H9 (cell line): ENCODE results near the gene CTDSPL. TPM values are rescaled to one million over a fixed set of nuclear protein-coding genes. Genes with fewer than 3 reads are reported as not detected.

Experiments used
- DNase-seq: peaks from one replicate; pipeline ENCODE4 v3.0.0-alpha.2; 2017
- H2AFZ ChIP-seq: one replicate; pipeline ENCODE4 v1.6.1; 2013; ENCODE audit warnings: mild to moderate bottlenecking, low read length, control low read depth, moderate library complexity
- H2AK5ac ChIP-seq: 2 replicates; pipeline ENCODE4 v1.6.1; 2013; ENCODE audit warnings: low read length, control low read depth, mixed read lengths; ENCODE audit not compliant: insufficient read length
- H2BK120ac ChIP-seq: one replicate; pipeline ENCODE4 v1.6.1; 2013; ENCODE audit warnings: low read depth, mild to moderate bottlenecking, low read length, control low read depth, inconsistent platforms; ENCODE audit not compliant: poor library complexity, severe bottlenecking
- H2BK12ac ChIP-seq: 2 replicates; pipeline ENCODE4 v1.6.1; 2013; ENCODE audit warnings: low read length, control low read depth, mixed read lengths, low read depth; ENCODE audit not compliant: insufficient read length
- H2BK15ac ChIP-seq: 2 replicates; pipeline ENCODE4 v1.6.1; 2013; ENCODE audit warnings: low read depth, low read length, control low read depth
- H2BK20ac ChIP-seq: one replicate; pipeline ENCODE4 v1.6.1; 2013; ENCODE audit warnings: low read depth, mild to moderate bottlenecking, low read length, control low read depth, inconsistent platforms; ENCODE audit not compliant: poor library complexity, severe bottlenecking
- H2BK5ac ChIP-seq: 2 replicates; pipeline ENCODE4 v1.6.1; 2013; ENCODE audit warnings: low read length, control low read depth, mixed read lengths; ENCODE audit not compliant: insufficient read length
- H3K14ac ChIP-seq: 2 replicates; pipeline ENCODE4 v1.6.1; 2013; ENCODE audit warnings: low read length, control low read depth; ENCODE audit not compliant: insufficient read depth
- H3K18ac ChIP-seq: 2 replicates; pipeline ENCODE4 v1.6.1; 2013; ENCODE audit warnings: low read depth, mild to moderate bottlenecking, mixed read lengths, low read length, control low read depth; ENCODE audit not compliant: insufficient read length
- H3K23ac ChIP-seq: 2 replicates; pipeline ENCODE4 v1.6.1; 2013; ENCODE audit warnings: low read length, control low read depth, mixed read lengths, low read depth; ENCODE audit not compliant: insufficient read length
- H3K23me2 ChIP-seq: 2 replicates; pipeline ENCODE4 v1.6.1; 2013; ENCODE audit warnings: low read depth, mild to moderate bottlenecking, mixed read lengths, low read length, control low read depth; ENCODE audit not compliant: insufficient read length, poor library complexity, severe bottlenecking
- H3K27ac ChIP-seq: 2 replicates; pipeline ENCODE4 v1.5.1; 2013; ENCODE audit warnings: low read length, control low read depth, mixed read lengths, low read depth; ENCODE audit not compliant: insufficient read length
- H3K27me3 ChIP-seq: 2 replicates; pipeline ENCODE4 v1.6.1; 2013; ENCODE audit warnings: low read length, control low read depth, inconsistent platforms; ENCODE audit not compliant: insufficient read depth
- H3K4ac ChIP-seq: 2 replicates; pipeline ENCODE4 v1.6.1; 2013; ENCODE audit warnings: low read depth, mild to moderate bottlenecking, control low read depth, inconsistent platforms, low read length, moderate library complexity
- H3K4me1 ChIP-seq: 2 replicates; pipeline ENCODE4 v1.6.1; 2013; ENCODE audit warnings: low read length, control low read depth, inconsistent platforms; ENCODE audit not compliant: insufficient read depth
- H3K4me2 ChIP-seq: 2 replicates; pipeline ENCODE4 v1.6.1; 2013; ENCODE audit warnings: low read length, control low read depth, mixed read lengths; ENCODE audit not compliant: insufficient read length, insufficient read depth
- H3K56ac ChIP-seq: 2 replicates; pipeline ENCODE4 v1.6.1; 2013; ENCODE audit warnings: low read depth, mild to moderate bottlenecking, mixed read lengths, low read length, control low read depth; ENCODE audit not compliant: insufficient read length
- H3K79me1 ChIP-seq: 2 replicates; pipeline ENCODE4 v1.6.1; 2013; ENCODE audit warnings: low read depth, mild to moderate bottlenecking, moderate library complexity, low read length, control low read depth, inconsistent platforms; ENCODE audit not compliant: insufficient read depth, poor library complexity, severe bottlenecking
- H3K79me2 ChIP-seq: 2 replicates; pipeline ENCODE4 v1.6.1; 2013; ENCODE audit warnings: low read length, control low read depth, inconsistent platforms; ENCODE audit not compliant: insufficient read depth
- H3K9ac ChIP-seq: 2 replicates; pipeline ENCODE4 v1.6.1; 2013; ENCODE audit warnings: low read length, control low read depth, mixed read lengths; ENCODE audit not compliant: insufficient read length; ENCODE audit errors: extremely low read depth
- H3K9me3 ChIP-seq: one replicate; pipeline ENCODE4 v1.6.1; 2013; ENCODE audit warnings: low read depth, low read length, inconsistent platforms; ENCODE audit not compliant: control insufficient read depth
- H3T11ph ChIP-seq: one replicate; pipeline ENCODE4 v1.6.1; 2013; ENCODE audit warnings: mild to moderate bottlenecking, low read length, control low read depth, inconsistent platforms
- H4K20me1 ChIP-seq: one replicate; pipeline ENCODE4 v1.6.1; 2013; ENCODE audit not compliant: control insufficient read depth, insufficient read length, insufficient read depth
- H4K5ac ChIP-seq: 2 replicates; pipeline ENCODE4 v1.6.1; 2013; ENCODE audit warnings: low read depth, mild to moderate bottlenecking, mixed read lengths, low read length, control low read depth; ENCODE audit not compliant: insufficient read length
- H4K8ac ChIP-seq: replicated peaks from 2 replicates; pipeline ENCODE4 v1.6.1; 2013; ENCODE audit warnings: low read length, control low read depth, mixed read lengths, low read depth; ENCODE audit not compliant: insufficient read length
- H4K91ac ChIP-seq: 2 replicates; pipeline ENCODE4 v1.6.1; 2013; ENCODE audit warnings: low read depth, mild to moderate bottlenecking, moderate library complexity, mixed read lengths, low read length, control low read depth; ENCODE audit not compliant: insufficient read length
- H3K27ac Mint-ChIP-seq, 3 experiments: 2 replicates in 2 of 3; 3 replicates in 1 of 3; pipeline ENCODE4 v1.8.0; 2020 to 2021; ENCODE audit warnings: mixed read lengths in 3 of 3, mild to moderate bottlenecking in 1 of 3, moderate library complexity in 1 of 3
- H3K27me3 Mint-ChIP-seq: 2 replicates; pipeline ENCODE4 v1.8.0; 2021; ENCODE audit warnings: low read depth, mild to moderate bottlenecking, moderate library complexity, mixed read lengths
- H3K36me3 Mint-ChIP-seq, 3 experiments: 2 replicates in 2 of 3; 3 replicates in 1 of 3; pipeline ENCODE4 v1.8.0; 2020 to 2021; ENCODE audit warnings: low read depth in 3 of 3, mixed read lengths in 3 of 3; ENCODE audit not compliant: insufficient read depth in 1 of 3
- H3K4me1 Mint-ChIP-seq, 2 experiments: 2 replicates each; pipeline ENCODE4 v1.8.0; 2020; ENCODE audit warnings: mixed read lengths in 2 of 2
- H3K4me3 Mint-ChIP-seq, 2 experiments: 2 replicates in 1 of 2; 3 replicates in 1 of 2; pipeline ENCODE4 v1.8.0; 2020 to 2021; ENCODE audit warnings: mild to moderate bottlenecking in 2 of 2, mixed read lengths in 2 of 2, moderate library complexity in 1 of 2
- H3K9me3 Mint-ChIP-seq, 2 experiments: 2 replicates in 1 of 2; 3 replicates in 1 of 2; pipeline ENCODE4 v1.8.0; 2020; ENCODE audit warnings: mild to moderate bottlenecking in 2 of 2, mixed read lengths in 2 of 2, moderate library complexity in 1 of 2
- whole genome bisulfite sequencing: extraction: QIAGEN DNeasy Blood & Tissue Kit; methylation state at CpG from one replicate; pipeline ENCODE4 v1.1.7; 2013; ENCODE audit warnings: missing lambda C conversion rate, low lambda C conversion rate, mixed read lengths; ENCODE audit not compliant: insufficient read length; ENCODE audit errors: extremely low coverage; 5-methylcytosine and 5-hydroxymethylcytosine counted together
- total RNA-seq: library from RNA; stranded (reverse); gene quantifications from 2 replicates; pipeline ENCODE4 v1.2.1, GENCODE V29; 2021
- TF ChIP-seq, protein P1 (sequence below): fragments of 200-600 bp; sonication (generic); conservative IDR thresholded peaks from 3 replicates; pipeline ENCODE4 v1.8.0; 2021; ENCODE audit warnings: antibody characterized with exemption, mild to moderate bottlenecking

CTDSPL gene
- total RNA-seq, 1 experiment from 2014 or later, result 20.8 TPM

DNA sequence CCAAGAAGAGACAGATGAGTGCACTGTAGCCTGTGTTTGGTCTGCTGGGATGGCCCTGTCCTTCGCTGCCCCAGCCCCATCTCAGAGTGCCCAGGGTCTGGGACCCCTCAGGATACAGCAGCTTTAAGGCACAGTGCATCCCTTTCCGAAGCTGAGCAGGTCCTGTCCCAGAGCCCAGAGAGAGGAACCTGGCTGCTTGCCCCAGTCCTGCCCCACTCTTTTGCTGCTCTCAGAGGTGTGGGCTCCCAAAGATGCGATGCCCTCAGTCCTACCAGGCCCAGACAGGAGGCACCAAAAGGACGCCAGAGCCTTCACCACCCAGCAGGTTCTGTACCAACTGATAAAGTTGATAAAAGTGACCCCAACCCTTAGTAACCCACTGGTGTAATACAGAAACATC, 159.5 kb downstream of the CTDSPL start:
- peaks cover under 1 to 14% (median 5%) of the 10 kb centered on the region in 3 experiments; a peak in 6 of 7 replicates for H3K36me3 Mint-ChIP-seq
- peak; percentile 15 for DNase-seq
- Histone ChIP-seq H3K23ac (no peak overlapping the region), H3K14ac (no peak overlapping the region; the same call in 1 of the 2 replicates), H3K18ac (no peak overlapping the region), H2BK15ac (no peak overlapping the region), H3K9ac (no peak overlapping the region), H2AFZ (no peak overlapping the region), H3K9me3 (no peaks in the 10 kb centered on the region), H3K4ac (no peak overlapping the region), H3K27ac (no peak overlapping the region), H3K56ac (no peak overlapping the region), H3K79me1 (no peaks in the 10 kb centered on the region), H3K27me3 (no peaks in the 10 kb centered on the region; the same call in 1 of the 2 replicates), H2BK20ac (no peak overlapping the region), H3K4me2 (no peak overlapping the region), H4K91ac (no peak overlapping the region), H2BK5ac (no peak overlapping the region), H3K23me2 (peaks cover 5% of the 10 kb centered on the region), H4K8ac (no peak overlapping the region), H2AK5ac (no peak overlapping the region), H2BK12ac (no peak overlapping the region), H4K20me1 (no peaks in the 10 kb centered on the region), H3K4me1 (no peaks in the 10 kb centered on the region), H3K79me2 (no peaks in the 10 kb centered on the region), H2BK120ac (no peak overlapping the region), H3T11ph (no peak overlapping the region), H4K5ac (no peak overlapping the region)
- TF ChIP-seq, protein P1, sequence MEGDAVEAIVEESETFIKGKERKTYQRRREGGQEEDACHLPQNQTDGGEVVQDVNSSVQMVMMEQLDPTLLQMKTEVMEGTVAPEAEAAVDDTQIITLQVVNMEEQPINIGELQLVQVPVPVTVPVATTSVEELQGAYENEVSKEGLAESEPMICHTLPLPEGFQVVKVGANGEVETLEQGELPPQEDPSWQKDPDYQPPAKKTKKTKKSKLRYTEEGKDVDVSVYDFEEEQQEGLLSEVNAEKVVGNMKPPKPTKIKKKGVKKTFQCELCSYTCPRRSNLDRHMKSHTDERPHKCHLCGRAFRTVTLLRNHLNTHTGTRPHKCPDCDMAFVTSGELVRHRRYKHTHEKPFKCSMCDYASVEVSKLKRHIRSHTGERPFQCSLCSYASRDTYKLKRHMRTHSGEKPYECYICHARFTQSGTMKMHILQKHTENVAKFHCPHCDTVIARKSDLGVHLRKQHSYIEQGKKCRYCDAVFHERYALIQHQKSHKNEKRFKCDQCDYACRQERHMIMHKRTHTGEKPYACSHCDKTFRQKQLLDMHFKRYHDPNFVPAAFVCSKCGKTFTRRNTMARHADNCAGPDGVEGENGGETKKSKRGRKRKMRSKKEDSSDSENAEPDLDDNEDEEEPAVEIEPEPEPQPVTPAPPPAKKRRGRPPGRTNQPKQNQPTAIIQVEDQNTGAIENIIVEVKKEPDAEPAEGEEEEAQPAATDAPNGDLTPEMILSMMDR, result no peak
- no peak overlapping the region for H3K4me3 Mint-ChIP-seq
- no peak overlapping the region for H3K27ac Mint-ChIP-seq
- no CpG with 5 or more reads among the region's 4 CpGs for WGBS
- peaks cover 13 to 14% of the 10 kb centered on the region in 2 experiments for H3K4me1 Mint-ChIP-seq
- peaks cover 6% of the 10 kb centered on the region for H3K27me3 Mint-ChIP-seq
- H3K9me3 Mint-ChIP-seq, result no peaks in the 10 kb centered on the region
